ENCODE data around the gene FBXL7. TPM values are rescaled to one million over a fixed set of nuclear protein-coding genes. Genes with fewer than 3 reads are reported as not detected.

The FBXL7 gene
- total and polyA plus RNA-seq, 2 donors (not counting 1 experiment from before 2014, with no cell fraction given): 6.4 to 12.9 TPM

DNA sequence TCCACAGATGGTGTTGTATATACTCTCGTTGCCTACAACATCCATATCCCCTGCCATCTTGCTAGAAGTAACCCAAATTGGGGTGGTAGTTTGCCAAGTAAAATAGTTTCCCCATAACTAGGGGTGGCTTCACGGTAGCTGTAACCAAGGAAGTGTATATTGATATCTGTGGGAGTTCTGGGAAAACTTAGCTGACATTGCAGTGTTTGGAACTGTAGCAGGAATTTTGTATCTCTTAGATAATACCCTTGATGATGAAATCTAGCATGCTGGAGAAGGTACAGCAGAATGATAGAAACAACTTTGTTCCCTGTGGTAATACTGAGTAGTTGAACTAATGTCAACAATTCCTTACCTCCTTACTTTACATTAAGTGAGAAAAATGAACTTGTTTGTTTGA lies 29.8 kb downstream of the FBXL7 start:
- Histone ChIP-seq H3K9me3 (ENCODE audit: control insufficient read depth, insufficient read depth, low read depth, low read length) (no peaks in the 10 kb centered on the region), H3K27me3 (ENCODE audit: control insufficient read depth, insufficient read depth, low read length) (no peaks in the 10 kb centered on the region), H3K27ac (ENCODE audit: insufficient read depth, low read length) (no peak overlapping the region), H3K4me3 (replicated peaks in 1 of 4; ENCODE audit: control extremely low read depth in 1 of 4, insufficient read depth in 1 of 4, low read depth in 3 of 4, low read length in 4 of 4) (no peak overlapping the region), H3K79me2 (ENCODE audit: control insufficient read depth, insufficient read depth, low read length) (no peaks in the 10 kb centered on the region), H3K4me2 (ENCODE audit: extremely low read depth, insufficient read depth, low read length) (no peak overlapping the region), H3K4me1 (ENCODE audit: control insufficient read depth, extremely low read depth, insufficient read depth, low read length) (peaks cover 6% of the 10 kb centered on the region), H3K9ac (ENCODE audit: insufficient read depth, low read length) (no peak overlapping the region), H2AFZ (ENCODE audit: low read length) (no peak overlapping the region), H3K36me3 (ENCODE audit: control insufficient read depth, insufficient read depth, low read length) (no peaks in the 10 kb centered on the region), H4K20me1 (ENCODE audit: control insufficient read depth, extremely low read depth, insufficient read depth, low read length) (no peaks in the 10 kb centered on the region)
- DNase-seq (ENCODE audit: low read depth in 2 of 2): no peak
- TF ChIP-seq, protein P1, sequence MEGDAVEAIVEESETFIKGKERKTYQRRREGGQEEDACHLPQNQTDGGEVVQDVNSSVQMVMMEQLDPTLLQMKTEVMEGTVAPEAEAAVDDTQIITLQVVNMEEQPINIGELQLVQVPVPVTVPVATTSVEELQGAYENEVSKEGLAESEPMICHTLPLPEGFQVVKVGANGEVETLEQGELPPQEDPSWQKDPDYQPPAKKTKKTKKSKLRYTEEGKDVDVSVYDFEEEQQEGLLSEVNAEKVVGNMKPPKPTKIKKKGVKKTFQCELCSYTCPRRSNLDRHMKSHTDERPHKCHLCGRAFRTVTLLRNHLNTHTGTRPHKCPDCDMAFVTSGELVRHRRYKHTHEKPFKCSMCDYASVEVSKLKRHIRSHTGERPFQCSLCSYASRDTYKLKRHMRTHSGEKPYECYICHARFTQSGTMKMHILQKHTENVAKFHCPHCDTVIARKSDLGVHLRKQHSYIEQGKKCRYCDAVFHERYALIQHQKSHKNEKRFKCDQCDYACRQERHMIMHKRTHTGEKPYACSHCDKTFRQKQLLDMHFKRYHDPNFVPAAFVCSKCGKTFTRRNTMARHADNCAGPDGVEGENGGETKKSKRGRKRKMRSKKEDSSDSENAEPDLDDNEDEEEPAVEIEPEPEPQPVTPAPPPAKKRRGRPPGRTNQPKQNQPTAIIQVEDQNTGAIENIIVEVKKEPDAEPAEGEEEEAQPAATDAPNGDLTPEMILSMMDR (conservative IDR thresholded peaks at IDR 0.05 in 1 of 2, IDR thresholded peaks at IDR 0.05 in 1 of 2; ENCODE audit: low read depth in 1 of 2, low read length in 2 of 2): no peak
- TF ChIP-seq EZH2 (IDR thresholded peaks at IDR 0.05; ENCODE audit: low read length, missing control alignments): no peak

DNA sequence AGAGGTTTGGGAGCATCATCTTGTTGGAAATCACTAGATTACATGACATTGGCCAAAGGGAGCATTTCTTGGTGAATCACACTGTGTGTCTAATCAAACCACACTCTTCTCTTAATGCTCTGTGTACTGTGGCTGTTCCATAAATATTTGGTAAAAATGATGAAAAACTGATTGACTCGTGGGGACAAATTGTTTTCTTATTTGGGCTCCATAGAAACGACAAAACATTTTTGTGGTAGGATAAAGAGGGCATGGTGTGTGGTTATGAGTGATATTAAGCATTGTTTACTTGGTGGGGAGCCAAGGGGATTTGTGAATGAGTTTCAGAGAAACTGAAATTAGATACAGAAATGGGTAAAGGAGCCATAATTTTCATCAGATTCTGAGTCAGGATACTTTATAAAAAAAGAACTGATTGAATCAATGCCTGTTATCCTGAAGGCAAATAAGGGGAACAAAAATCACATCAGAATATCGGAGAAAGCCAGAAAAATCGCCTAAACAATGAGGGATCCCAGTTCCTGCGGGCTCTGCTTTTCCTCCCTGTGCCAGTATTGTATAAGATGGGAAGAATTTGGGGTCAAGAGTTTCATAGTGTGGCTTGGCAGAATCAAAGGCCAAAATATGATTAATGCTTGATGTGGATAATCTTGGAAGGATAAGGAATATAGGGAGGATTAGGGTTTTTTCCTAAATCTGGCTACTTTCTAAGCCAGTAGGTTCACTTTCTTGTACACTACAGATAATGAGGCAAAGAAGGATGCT lies 33.3 kb downstream of the FBXL7 start:
- peak overlapping the region; percentile 3 for H3K27ac ChIP-seq (ENCODE audit: insufficient read depth, low read length)
- H4K20me1 ChIP-seq (ENCODE audit: control insufficient read depth, extremely low read depth, insufficient read depth, low read length): no peaks in the 10 kb centered on the region
- no peak overlapping the region for H3K9ac ChIP-seq (ENCODE audit: insufficient read depth, low read length)
- peak overlapping the region; percentile 29 for H3K4me2 ChIP-seq (ENCODE audit: extremely low read depth, insufficient read depth, low read length)
- H3K4me1 ChIP-seq (ENCODE audit: control insufficient read depth, extremely low read depth, insufficient read depth, low read length): peaks cover 6% of the 10 kb centered on the region
- H3K36me3 ChIP-seq (ENCODE audit: control insufficient read depth, insufficient read depth, low read length): no peaks in the 10 kb centered on the region
- DNase-seq (ENCODE audit: low read depth in 2 of 2): peak; percentile 39 to 64
- no peaks in the 10 kb centered on the region for H3K27me3 ChIP-seq (ENCODE audit: control insufficient read depth, insufficient read depth, low read length)
- H2AFZ ChIP-seq (ENCODE audit: low read length): no peak overlapping the region
- TF ChIP-seq, protein P1 (conservative IDR thresholded peaks at IDR 0.05 in 1 of 2, IDR thresholded peaks at IDR 0.05 in 1 of 2; ENCODE audit: low read depth in 1 of 2, low read length in 2 of 2): no peak
- no peaks in the 10 kb centered on the region for H3K9me3 ChIP-seq (ENCODE audit: control insufficient read depth, insufficient read depth, low read depth, low read length)
- no peaks in the 10 kb centered on the region for H3K79me2 ChIP-seq (ENCODE audit: control insufficient read depth, insufficient read depth, low read length)
- H3K4me3 ChIP-seq (replicated peaks in 1 of 4; ENCODE audit: control extremely low read depth in 1 of 4, insufficient read depth in 1 of 4, low read depth in 3 of 4, low read length in 4 of 4): no peak overlapping the region

DNA sequence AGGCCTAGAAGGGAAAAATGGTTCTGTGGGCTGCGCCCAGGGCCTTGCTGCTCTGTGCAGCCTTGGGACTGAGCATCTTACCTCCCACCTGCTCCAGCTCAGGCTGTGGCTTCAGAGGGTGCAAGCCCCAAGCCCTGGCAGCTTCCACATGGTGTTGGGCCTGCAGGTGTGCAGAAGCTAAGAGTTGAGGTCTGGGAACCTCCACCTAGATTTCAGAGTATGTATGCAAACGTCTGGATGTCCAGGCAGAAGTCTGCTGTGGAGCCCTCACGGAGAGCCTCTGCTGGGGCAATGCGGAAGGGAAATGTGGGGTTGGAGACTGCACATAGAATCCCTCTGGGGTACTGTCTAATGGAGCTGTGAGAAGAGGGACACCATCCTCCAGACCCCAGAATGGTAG lies 36.0 kb downstream of the FBXL7 start:
- no peaks in the 10 kb centered on the region for H4K20me1 ChIP-seq (ENCODE audit: control insufficient read depth, extremely low read depth, insufficient read depth, low read length)
- H3K4me1 ChIP-seq (ENCODE audit: control insufficient read depth, extremely low read depth, insufficient read depth, low read length): peaks cover 6% of the 10 kb centered on the region
- TF ChIP-seq, protein P1 (conservative IDR thresholded peaks at IDR 0.05 in 1 of 2, IDR thresholded peaks at IDR 0.05 in 1 of 2; ENCODE audit: low read depth in 1 of 2, low read length in 2 of 2): no peak
- no peak for TF ChIP-seq EZH2 (IDR thresholded peaks at IDR 0.05; ENCODE audit: low read length, missing control alignments)
- H3K79me2 ChIP-seq (ENCODE audit: control insufficient read depth, insufficient read depth, low read length): no peaks in the 10 kb centered on the region
- no peak overlapping the region for H3K9ac ChIP-seq (ENCODE audit: insufficient read depth, low read length)
- H3K27ac ChIP-seq (ENCODE audit: insufficient read depth, low read length): no peak overlapping the region
- no peaks in the 10 kb centered on the region for H3K36me3 ChIP-seq (ENCODE audit: control insufficient read depth, insufficient read depth, low read length)
- no peak for DNase-seq (ENCODE audit: low read depth in 2 of 2)
- H3K27me3 ChIP-seq (ENCODE audit: control insufficient read depth, insufficient read depth, low read length): no peaks in the 10 kb centered on the region
- H2AFZ ChIP-seq (ENCODE audit: low read length): no peak overlapping the region
- H3K4me3 ChIP-seq (replicated peaks in 1 of 4; ENCODE audit: control extremely low read depth in 1 of 4, insufficient read depth in 1 of 4, low read depth in 3 of 4, low read length in 4 of 4): no peak overlapping the region
- H3K4me2 ChIP-seq (ENCODE audit: extremely low read depth, insufficient read depth, low read length): no peak overlapping the region
- H3K9me3 ChIP-seq (ENCODE audit: control insufficient read depth, insufficient read depth, low read depth, low read length): no peaks in the 10 kb centered on the region

Measured in fibroblast of lung (primary cell).